Measurements from ENCODE around the gene MUC21. TPM values are rescaled to one million over a fixed set of nuclear protein-coding genes. Genes with fewer than 3 reads are reported as not detected.

MUC21 gene
- total RNA-seq, 2 experiments from 2014 or later, result not detected

Other genes with a start within 250 kb of the MUC21 start
- gene FLOT1, start 241.0 kb upstream of the MUC21 start, total RNA-seq, result 100 to 1,000 TPM; 314 to 317 TPM
- gene IER3, start 239.2 kb upstream of the MUC21 start, total RNA-seq, result 10 to 100 TPM; 76.6 to 82.9 TPM
- 1 to 10 TPM; 6.3 to 7.4 TPM for gene DDR1, start 99.2 kb upstream of the MUC21 start, total RNA-seq
- gene GTF2H4, start 75.5 kb upstream of the MUC21 start, total RNA-seq, result 10 to 100 TPM; 30.0 to 30.1 TPM
- 10 to 100 TPM; 38.4 to 38.8 TPM for gene VARS2, start 69.5 kb upstream of the MUC21 start, total RNA-seq
- gene SFTA2, start 51.5 kb upstream of the MUC21 start, total RNA-seq, result not detected
- not detected for gene MUCL3, start 42.7 kb upstream of the MUC21 start, total RNA-seq
- not detected for gene MUC22, start 26.8 kb downstream of the MUC21 start, total RNA-seq
- not detected for gene C6orf15, start 128.9 kb downstream of the MUC21 start, total RNA-seq
- gene PSORS1C1, start 131.1 kb downstream of the MUC21 start, total RNA-seq, result not detected
- gene CDSN, start 136.7 kb downstream of the MUC21 start, total RNA-seq, result not detected
- gene PSORS1C2, start 155.3 kb downstream of the MUC21 start, total RNA-seq, result not detected
- gene CCHCR1, start 174.1 kb downstream of the MUC21 start, total RNA-seq, result 10 to 100 TPM; 36.5 to 41.9 TPM
- gene TCF19, start 174.9 kb downstream of the MUC21 start, total RNA-seq, result 100 to 1,000 TPM; 122 to 125 TPM
- not detected for gene POU5F1, start 187.0 kb downstream of the MUC21 start, total RNA-seq